Measurements from ENCODE around the gene CRNKL1.

The CRNKL1 gene

DNA sequence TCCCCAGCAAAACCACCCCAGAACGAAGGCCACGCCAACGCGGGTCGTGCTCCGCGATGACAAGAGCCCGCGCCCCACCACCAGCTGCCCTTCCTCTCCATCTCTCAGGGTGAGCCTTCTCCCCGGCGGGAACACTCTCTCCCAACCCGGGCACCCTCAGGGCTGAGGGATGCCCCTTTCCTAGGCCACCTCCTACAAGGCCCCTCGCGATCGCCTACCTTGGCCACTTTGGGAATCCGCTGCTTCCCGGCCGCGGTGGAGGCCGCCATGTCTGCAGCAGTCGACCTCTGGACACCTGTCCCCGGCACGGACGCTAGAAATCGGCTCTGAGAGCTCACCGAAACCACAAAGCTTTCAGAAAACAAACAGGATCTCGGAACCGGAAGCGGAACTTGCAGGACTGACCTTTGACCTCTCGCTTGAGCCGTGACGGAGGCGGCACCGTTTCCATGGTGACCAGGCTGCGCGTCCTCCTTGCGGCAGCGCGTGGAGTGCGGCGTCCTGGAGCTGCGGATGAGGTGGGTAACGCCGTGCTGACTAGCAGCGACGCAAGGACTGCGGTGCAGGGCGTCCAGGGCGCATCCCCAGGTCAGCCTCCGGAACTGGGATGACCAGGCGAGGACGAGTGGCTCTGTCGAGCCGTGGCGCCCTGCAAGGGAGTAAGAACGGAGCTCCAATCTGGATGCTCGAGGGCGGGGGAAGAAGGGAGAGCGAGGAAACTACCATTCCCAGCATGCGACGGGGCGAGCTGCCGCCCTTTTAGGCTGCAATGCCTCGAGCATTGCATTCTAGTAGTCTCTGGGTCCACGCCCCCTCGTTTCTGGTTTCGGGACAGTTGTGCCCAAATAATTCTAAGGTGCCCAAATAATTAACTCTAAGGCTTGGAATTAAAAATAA, at the start of gene CRNKL1, which contains the start of gene CFAP61:
TSS of gene CRNKL1 (minus strand) at position 393 of the 897 bp plus-strand sequence. CDS start at position 269, 124 bp downstream.
TSS of gene CFAP61 (plus strand) at position 459 of the 897 bp plus-strand sequence. CDS start 4,122 bp downstream, outside the sequence.
- peak within 1 kb of the TSS; percentile 70 for H3K4me3 ChIP-seq (ENCODE audit: low read depth, low read length)
- TF ChIP-seq, protein P1, sequence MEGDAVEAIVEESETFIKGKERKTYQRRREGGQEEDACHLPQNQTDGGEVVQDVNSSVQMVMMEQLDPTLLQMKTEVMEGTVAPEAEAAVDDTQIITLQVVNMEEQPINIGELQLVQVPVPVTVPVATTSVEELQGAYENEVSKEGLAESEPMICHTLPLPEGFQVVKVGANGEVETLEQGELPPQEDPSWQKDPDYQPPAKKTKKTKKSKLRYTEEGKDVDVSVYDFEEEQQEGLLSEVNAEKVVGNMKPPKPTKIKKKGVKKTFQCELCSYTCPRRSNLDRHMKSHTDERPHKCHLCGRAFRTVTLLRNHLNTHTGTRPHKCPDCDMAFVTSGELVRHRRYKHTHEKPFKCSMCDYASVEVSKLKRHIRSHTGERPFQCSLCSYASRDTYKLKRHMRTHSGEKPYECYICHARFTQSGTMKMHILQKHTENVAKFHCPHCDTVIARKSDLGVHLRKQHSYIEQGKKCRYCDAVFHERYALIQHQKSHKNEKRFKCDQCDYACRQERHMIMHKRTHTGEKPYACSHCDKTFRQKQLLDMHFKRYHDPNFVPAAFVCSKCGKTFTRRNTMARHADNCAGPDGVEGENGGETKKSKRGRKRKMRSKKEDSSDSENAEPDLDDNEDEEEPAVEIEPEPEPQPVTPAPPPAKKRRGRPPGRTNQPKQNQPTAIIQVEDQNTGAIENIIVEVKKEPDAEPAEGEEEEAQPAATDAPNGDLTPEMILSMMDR (IDR thresholded peaks at IDR 0.05; ENCODE audit: borderline replicate concordance, insufficient read depth, low read depth, low read length), result no peak

DNA sequence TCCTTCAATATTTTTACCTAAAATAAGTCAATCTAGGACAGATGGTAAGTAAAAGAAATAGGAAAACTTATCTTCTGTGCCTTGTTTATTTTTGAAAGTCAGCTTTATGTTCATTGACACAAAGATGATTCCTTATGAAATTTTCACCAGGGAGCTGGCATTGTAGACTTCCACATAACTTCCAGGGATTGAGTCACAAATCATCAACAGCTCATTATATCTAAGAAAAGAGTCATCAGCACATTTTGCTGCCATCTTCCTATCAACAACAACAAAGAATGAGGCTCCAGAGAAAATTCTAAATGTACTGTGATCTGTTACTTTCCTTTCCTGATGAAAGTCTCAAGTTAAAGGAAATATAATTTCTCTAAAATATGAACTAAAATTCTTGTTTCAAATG, 48.6 kb upstream of the CRNKL1 start:
- no peak overlapping the region for H3K4me3 ChIP-seq (ENCODE audit: low read depth, low read length)
- TF ChIP-seq, protein P1 (IDR thresholded peaks at IDR 0.05; ENCODE audit: borderline replicate concordance, insufficient read depth, low read depth, low read length), result no peak

DNA sequence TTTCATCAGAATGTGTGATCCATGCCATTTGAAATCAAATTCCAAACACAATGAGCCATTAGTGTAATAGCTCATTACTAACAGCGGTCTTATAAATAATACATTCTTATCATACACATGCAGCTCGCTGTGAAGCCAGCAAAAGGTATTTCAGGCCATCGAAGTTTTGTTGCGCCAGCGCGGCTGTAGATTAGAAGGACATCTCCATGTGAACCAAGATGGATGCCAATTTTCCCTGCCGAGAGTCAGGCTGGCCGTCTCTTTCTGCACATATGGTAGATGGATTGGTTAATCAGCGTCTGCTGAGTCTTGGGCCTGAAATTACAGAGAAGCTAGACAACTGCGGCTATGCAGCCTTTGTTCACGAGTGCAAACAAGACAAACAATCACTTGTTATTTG, 44.2 kb upstream of the CRNKL1 start:
- TF ChIP-seq, protein P1 (IDR thresholded peaks at IDR 0.05; ENCODE audit: borderline replicate concordance, insufficient read depth, low read depth, low read length), result no peak
- H3K4me3 ChIP-seq (ENCODE audit: low read depth, low read length), result no peak overlapping the region

DNA sequence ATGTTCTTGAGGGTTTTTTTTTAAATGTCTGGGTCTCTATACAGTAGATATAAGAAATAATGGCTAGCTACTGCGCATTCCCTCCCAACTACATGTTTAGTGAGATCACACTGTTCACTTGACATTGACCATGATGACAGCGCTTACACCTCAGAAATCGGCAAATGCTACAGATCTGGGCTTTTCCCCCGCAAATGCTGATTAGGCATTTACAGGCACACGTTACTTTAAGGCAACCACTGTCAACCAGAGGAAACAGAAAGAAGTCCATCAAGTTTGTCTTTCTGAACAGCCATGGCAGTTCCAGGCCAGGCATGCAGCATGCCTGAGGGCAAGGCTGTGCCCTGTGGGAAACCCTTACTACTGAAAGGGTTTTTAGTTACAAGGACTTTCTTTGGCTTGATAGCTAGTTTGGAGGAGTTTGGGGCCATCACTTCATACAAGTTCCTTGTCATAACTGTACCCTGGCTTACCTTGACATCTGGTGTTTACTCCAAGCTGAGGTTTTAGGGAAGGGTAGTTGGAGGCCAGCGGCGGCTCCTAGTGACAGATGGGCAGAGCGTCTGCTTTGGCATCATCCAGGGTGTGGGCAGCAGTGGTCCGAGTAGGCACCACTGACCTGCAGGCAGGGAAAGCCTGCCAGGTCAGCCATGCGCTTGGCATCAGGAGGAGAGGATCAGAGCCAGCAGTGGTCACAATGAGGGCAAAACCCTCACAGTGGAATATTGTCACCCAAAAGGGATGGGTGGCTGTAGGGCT, 43.0 kb upstream of the CRNKL1 start:
- TF ChIP-seq, protein P1 (IDR thresholded peaks at IDR 0.05; ENCODE audit: borderline replicate concordance, insufficient read depth, low read depth, low read length), result no peak
- H3K4me3 ChIP-seq (ENCODE audit: low read depth, low read length), result no peak overlapping the region

DNA sequence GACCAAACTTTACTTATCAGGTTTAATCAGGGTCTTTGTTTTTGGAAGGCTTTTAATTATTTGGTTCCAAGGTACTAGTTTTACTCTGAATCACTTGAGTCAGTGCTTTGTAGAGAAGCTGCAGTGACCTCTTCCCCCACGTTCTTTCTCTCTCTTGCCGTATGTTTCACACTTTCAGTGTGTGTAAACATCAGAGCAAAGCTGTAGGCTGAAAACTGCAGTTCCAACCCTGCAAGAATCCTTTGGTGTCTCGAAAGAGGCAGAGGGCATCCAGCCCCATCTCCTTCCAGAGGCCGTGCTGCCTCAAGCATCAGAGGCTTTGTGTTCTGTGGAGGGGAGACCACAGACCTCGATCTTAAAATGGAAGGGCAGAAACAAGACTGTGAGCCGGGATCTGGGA, 42.1 kb upstream of the CRNKL1 start:
- TF ChIP-seq, protein P1 (IDR thresholded peaks at IDR 0.05; ENCODE audit: borderline replicate concordance, insufficient read depth, low read depth, low read length), result no peak
- no peak overlapping the region for H3K4me3 ChIP-seq (ENCODE audit: low read depth, low read length)

DNA sequence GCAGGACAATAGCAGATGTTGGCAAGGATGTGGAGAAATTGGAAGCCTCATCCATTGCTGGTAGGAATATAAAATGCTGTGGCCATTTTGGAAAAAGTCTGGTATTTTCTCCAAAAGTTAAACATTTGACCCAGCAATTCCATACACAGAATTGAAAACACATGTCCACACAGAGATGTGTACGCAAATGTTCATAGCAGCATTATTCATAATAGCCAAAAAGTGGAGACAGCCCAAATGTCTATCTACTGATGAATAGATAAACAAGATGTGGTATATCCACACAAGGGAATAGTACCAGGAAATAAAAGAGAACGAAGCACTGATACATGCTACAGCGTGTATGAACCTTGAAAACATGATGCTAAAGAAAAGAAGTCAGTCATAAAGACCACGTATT, 40.6 kb upstream of the CRNKL1 start:
- no peak overlapping the region for H3K4me3 ChIP-seq (ENCODE audit: low read depth, low read length)
- TF ChIP-seq, protein P1 (IDR thresholded peaks at IDR 0.05; ENCODE audit: borderline replicate concordance, insufficient read depth, low read depth, low read length), result no peak

All from GM12875 (cell line).